ENCODE data around the gene GPR158. TPM values are rescaled to one million over a fixed set of nuclear protein-coding genes. Genes with fewer than 3 reads are reported as not detected.

GPR158 gene
- total RNA-seq, 1 experiment from 2014 or later = 2.9 TPM

GRCh38 chr10:25210265-25210664 is 35.5 kb downstream of the GPR158 start:
- Histone ChIP-seq H3K9ac (ENCODE audit: low read length) (no peak overlapping the region), H3K79me2 (ENCODE audit: insufficient read depth, low read length) (no peaks in the 10 kb centered on the region), H2AFZ (ENCODE audit: low read depth, low read length, poor library complexity, severe bottlenecking) (no peak overlapping the region), H3K4me2 (ENCODE audit: low read length) (no peak overlapping the region), H3K4me1 (ENCODE audit: control insufficient read depth in 1 of 2, insufficient read depth in 2 of 2, low read length in 2 of 2) (no peaks in the 10 kb centered on the region), H3K36me3 (ENCODE audit: control insufficient read depth in 1 of 2, insufficient read depth in 2 of 2, low read length in 2 of 2) (no peaks in the 10 kb centered on the region), H3K4me3 (replicated peaks in 1 of 2; ENCODE audit: low read depth in 1 of 2, low read length in 2 of 2) (no peak overlapping the region), H3K9me3 (ENCODE audit: control insufficient read depth in 1 of 2, insufficient read depth in 1 of 2, low read depth in 1 of 2, low read length in 2 of 2) (no peaks in the 10 kb centered on the region), H3K9me2 (ENCODE audit: insufficient read depth) (no peaks in the 10 kb centered on the region), H3K27ac (ENCODE audit: low read depth, low read length) (no peak overlapping the region), H4K20me1 (ENCODE audit: insufficient read depth) (no peaks in the 10 kb centered on the region), H3K27me3 (ENCODE audit: insufficient read depth, low read length) (no peaks in the 10 kb centered on the region)
- BruUV-seq (replicated peaks) = no TSS peak
- RAD21 ChIA-PET (ENCODE audit: low non-redundant PET in 1 of 2, low total read pairs in 2 of 2, uncharacterized antibody in 2 of 2, unreplicated experiment in 2 of 2) = no interaction called here
- CTCF ChIA-PET = no interaction called here
- no peak for ATAC-seq
- intact Hi-C loops (cut with micrococcal nuclease) = no loop called here
- DNase-seq (ENCODE audit: low read depth, low spot score) = no peak
- POLR2A ChIA-PET = no interaction called here
- TF ChIP-seq CTCF (IDR thresholded peaks at IDR 0.05 in 2 of 3, conservative IDR thresholded peaks at IDR 0.05 in 1 of 3; ENCODE audit: borderline replicate concordance in 1 of 3, insufficient read depth in 1 of 3, low read depth in 2 of 3, low read length in 2 of 3) (no peak), POLR2A (IDR thresholded peaks at IDR 0.05; ENCODE audit: borderline replicate concordance, extremely low read depth, insufficient read depth, insufficient read length) (no peak)

GRCh38 chr10:25220156-25220555 is 45.4 kb downstream of the GPR158 start:
- no TSS peak for BruUV-seq (replicated peaks)

More at GRCh38 chr10:25220156-25220555, 45.4 kb downstream of the GPR158 start:
- CTCF ChIA-PET = no interaction called here
- intact Hi-C loops (cut with micrococcal nuclease) = loop anchor here (10.0 kb wide), 1 partner anchor 195 kb away; no protein-coding TSS in a partner anchor
- Histone ChIP-seq H3K79me2 (ENCODE audit: insufficient read depth, low read length) (no peaks in the 10 kb centered on the region), H3K27ac (ENCODE audit: low read depth, low read length) (no peak overlapping the region), H4K20me1 (ENCODE audit: insufficient read depth) (no peaks in the 10 kb centered on the region), H3K4me3 (replicated peaks in 1 of 2; ENCODE audit: low read depth in 1 of 2, low read length in 2 of 2) (no peak overlapping the region), H2AFZ (ENCODE audit: low read depth, low read length, poor library complexity, severe bottlenecking) (no peak overlapping the region), H3K9me2 (ENCODE audit: insufficient read depth) (no peaks in the 10 kb centered on the region), H3K9me3 (ENCODE audit: control insufficient read depth in 1 of 2, insufficient read depth in 1 of 2, low read depth in 1 of 2, low read length in 2 of 2) (no peaks in the 10 kb centered on the region), H3K36me3 (ENCODE audit: control insufficient read depth in 1 of 2, insufficient read depth in 2 of 2, low read length in 2 of 2) (no peaks in the 10 kb centered on the region), H3K27me3 (ENCODE audit: insufficient read depth, low read length) (no peaks in the 10 kb centered on the region), H3K4me1 (ENCODE audit: control insufficient read depth in 1 of 2, insufficient read depth in 2 of 2, low read length in 2 of 2) (no peaks in the 10 kb centered on the region), H3K4me2 (ENCODE audit: low read length) (no peak overlapping the region), H3K9ac (ENCODE audit: low read length) (no peak overlapping the region)
- no peak for DNase-seq (ENCODE audit: low read depth, low spot score)
- POLR2A ChIA-PET = no interaction called here
- RAD21 ChIA-PET (ENCODE audit: low non-redundant PET in 1 of 2, low total read pairs in 2 of 2, uncharacterized antibody in 2 of 2, unreplicated experiment in 2 of 2) = no interaction called here
- TF ChIP-seq EZH2phosphoT487 (IDR thresholded peaks at IDR 0.05; ENCODE audit: borderline replicate concordance) = no peak
- TF ChIP-seq CEBPB (IDR thresholded peaks at IDR 0.05; ENCODE audit: low read depth) = no peak
- TF ChIP-seq POLR2AphosphoS5 (IDR thresholded peaks at IDR 0.05; ENCODE audit: low read depth, low read length) = no peak
- no peak for TF ChIP-seq SIN3A (IDR thresholded peaks at IDR 0.05; ENCODE audit: low read depth)
- TF ChIP-seq SP1 (IDR thresholded peaks at IDR 0.05; ENCODE audit: low read depth) = no peak
- no peak for TF ChIP-seq ZFX (IDR thresholded peaks at IDR 0.05)
- no peak for TF ChIP-seq JUND (IDR thresholded peaks at IDR 0.05)
- TF ChIP-seq YY1 (IDR thresholded peaks at IDR 0.05; ENCODE audit: extremely low read depth, insufficient replicate concordance, low read depth, low read length) = no peak
- no peak for TF ChIP-seq EGR1 (IDR thresholded peaks at IDR 0.05; ENCODE audit: low read depth)
- no peak for TF ChIP-seq ZNF274 (IDR thresholded peaks at IDR 0.05; ENCODE audit: low read depth, low read length)
- no peak for ATAC-seq
